Neural cell (in vitro differentiated cells): ENCODE data around the gene HELZ2.

Experiments
- EZH2 ChIP-seq: fragments of 200-600, 300-800 bp; shearing (Covaris generic), sonication (generic); IDR thresholded peaks from 2 replicates; pipeline ENCODE4 v1.6.1; 2014; ENCODE audit warnings: antibody characterized with exemption, low read length, borderline replicate concordance, mild to moderate bottlenecking; ENCODE audit not compliant: insufficient read depth, poor library complexity, severe bottlenecking
- TF ChIP-seq, protein P1 (sequence below): fragments of 450-650 bp; IDR thresholded peaks from 2 replicates; pipeline ENCODE4 v1.5.1; 2014; ENCODE audit warnings: antibody characterized with exemption, mild to moderate bottlenecking, moderate library complexity; ENCODE audit not compliant: poor library complexity, severe bottlenecking
- TF ChIP-seq, protein P2 (sequence below): IDR thresholded peaks from 2 replicates; pipeline ENCODE4 v1.6.1; 2012; ENCODE audit warnings: borderline replicate concordance

DNA sequence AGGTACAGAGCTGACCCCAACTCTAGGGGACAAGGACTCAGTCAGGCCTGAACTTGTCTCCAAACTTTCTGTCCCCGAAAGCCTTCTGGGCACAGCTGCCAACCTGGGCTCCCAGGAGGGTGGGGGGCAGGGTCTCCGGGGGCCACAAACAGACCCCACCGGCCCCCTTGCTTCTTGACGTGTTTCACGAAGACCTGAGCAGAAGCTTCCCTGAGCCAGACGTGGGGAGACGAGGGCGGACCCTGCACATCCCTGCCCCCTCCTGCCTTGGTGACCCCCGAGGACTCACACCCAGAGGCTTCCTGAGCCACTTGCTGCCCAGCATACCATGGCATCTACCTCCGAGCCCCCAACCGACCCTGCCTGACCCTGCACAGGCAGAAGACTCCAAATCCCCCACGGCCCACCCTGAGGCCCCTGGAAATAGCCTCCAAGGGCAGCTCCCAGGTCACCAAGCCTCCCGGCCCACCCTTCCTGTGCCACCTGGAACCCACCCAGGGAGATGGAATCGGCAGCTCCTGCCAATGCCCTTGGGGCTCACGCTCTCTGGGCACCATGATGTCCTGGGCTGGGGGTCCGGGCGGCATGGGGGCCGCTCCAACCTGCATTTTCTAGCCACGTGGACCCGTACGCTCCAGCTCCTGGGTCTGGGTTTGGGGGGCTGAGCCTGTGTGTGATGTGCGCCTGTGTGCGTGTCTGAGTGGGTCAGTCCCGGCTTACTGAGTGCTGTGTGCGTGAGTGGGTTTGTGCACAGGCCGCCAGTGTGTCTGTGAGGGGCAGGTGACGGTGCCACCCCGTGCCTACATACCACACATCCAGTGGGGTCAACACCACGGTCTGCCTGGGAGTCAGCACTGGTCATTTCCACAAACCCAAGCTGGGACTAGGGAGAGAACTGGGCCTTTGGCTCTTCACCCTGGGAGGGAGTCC, 34.3 kb downstream of the HELZ2 start:
- TF ChIP-seq, protein P1, sequence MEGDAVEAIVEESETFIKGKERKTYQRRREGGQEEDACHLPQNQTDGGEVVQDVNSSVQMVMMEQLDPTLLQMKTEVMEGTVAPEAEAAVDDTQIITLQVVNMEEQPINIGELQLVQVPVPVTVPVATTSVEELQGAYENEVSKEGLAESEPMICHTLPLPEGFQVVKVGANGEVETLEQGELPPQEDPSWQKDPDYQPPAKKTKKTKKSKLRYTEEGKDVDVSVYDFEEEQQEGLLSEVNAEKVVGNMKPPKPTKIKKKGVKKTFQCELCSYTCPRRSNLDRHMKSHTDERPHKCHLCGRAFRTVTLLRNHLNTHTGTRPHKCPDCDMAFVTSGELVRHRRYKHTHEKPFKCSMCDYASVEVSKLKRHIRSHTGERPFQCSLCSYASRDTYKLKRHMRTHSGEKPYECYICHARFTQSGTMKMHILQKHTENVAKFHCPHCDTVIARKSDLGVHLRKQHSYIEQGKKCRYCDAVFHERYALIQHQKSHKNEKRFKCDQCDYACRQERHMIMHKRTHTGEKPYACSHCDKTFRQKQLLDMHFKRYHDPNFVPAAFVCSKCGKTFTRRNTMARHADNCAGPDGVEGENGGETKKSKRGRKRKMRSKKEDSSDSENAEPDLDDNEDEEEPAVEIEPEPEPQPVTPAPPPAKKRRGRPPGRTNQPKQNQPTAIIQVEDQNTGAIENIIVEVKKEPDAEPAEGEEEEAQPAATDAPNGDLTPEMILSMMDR: no peak
- TF ChIP-seq, protein P2, sequence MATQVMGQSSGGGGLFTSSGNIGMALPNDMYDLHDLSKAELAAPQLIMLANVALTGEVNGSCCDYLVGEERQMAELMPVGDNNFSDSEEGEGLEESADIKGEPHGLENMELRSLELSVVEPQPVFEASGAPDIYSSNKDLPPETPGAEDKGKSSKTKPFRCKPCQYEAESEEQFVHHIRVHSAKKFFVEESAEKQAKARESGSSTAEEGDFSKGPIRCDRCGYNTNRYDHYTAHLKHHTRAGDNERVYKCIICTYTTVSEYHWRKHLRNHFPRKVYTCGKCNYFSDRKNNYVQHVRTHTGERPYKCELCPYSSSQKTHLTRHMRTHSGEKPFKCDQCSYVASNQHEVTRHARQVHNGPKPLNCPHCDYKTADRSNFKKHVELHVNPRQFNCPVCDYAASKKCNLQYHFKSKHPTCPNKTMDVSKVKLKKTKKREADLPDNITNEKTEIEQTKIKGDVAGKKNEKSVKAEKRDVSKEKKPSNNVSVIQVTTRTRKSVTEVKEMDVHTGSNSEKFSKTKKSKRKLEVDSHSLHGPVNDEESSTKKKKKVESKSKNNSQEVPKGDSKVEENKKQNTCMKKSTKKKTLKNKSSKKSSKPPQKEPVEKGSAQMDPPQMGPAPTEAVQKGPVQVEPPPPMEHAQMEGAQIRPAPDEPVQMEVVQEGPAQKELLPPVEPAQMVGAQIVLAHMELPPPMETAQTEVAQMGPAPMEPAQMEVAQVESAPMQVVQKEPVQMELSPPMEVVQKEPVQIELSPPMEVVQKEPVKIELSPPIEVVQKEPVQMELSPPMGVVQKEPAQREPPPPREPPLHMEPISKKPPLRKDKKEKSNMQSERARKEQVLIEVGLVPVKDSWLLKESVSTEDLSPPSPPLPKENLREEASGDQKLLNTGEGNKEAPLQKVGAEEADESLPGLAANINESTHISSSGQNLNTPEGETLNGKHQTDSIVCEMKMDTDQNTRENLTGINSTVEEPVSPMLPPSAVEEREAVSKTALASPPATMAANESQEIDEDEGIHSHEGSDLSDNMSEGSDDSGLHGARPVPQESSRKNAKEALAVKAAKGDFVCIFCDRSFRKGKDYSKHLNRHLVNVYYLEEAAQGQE: no peak
- no peak for TF ChIP-seq EZH2
